HepG2 (cell line): ENCODE results near the gene RBFOX1. TPM values are rescaled to one million over a fixed set of nuclear protein-coding genes. Genes with fewer than 3 reads are reported as not detected.

Experiments used
- ATAC-seq: fragments of 200-7000 bp; cut with Tn5 transposase; 3 replicates; pipeline ENCODE4 v1.9.1; 2020; ENCODE audit warnings: mild to moderate bottlenecking, moderate library complexity
- BruUV-seq: library from RNA; stranded (reverse); fragments of 400-500 nt; replicated peaks from 2 replicates; lab custom pipeline; 2021; lab: Mats Ljungman, UMichigan
- CTCF ChIA-PET: fragments of 300-600 bp; formaldehyde crosslinking; extraction: SDS; loops from one replicate; lab custom pipeline; 2021; ENCODE audit warnings: low total read pairs, inconsistent platforms, low intra/inter-chr PET ratio; lab: Yijun Ruan, JAX
- POLR2A ChIA-PET: fragments of 350-600 bp; sonication (Branson Sonifier 250); formaldehyde crosslinking; loops from one replicate; lab custom pipeline; 2020; ENCODE audit warnings: antibody characterized with exemption, inconsistent platforms; lab: Yijun Ruan, JAX
- DNase-seq: peaks from one replicate; pipeline ENCODE4 v3.0.0-alpha.2; 2015; ENCODE audit warnings: low spot score
- FAIRE-seq: peaks from 3 replicates; lab custom pipeline; 2011; peaks lifted over from hg19 to GRCh38; lab: Jason Lieb, UNC
- H2AFZ ChIP-seq: one replicate; pipeline ENCODE4 v1.6.1; 2011; ENCODE audit warnings: low read length, inconsistent platforms
- H3K27ac ChIP-seq: fragments of 300-600 bp; 3 replicates; pipeline ENCODE4 v1.8.0; 2011; ENCODE audit warnings: mixed run types, mild to moderate bottlenecking, mixed read lengths, low read length, inconsistent platforms; ENCODE audit not compliant: insufficient read depth; ENCODE audit errors: extremely low read length
- H3K27me3 ChIP-seq, 2 experiments: fragments of 200-600 bp in 1 of 2; 2 replicates in 1 of 2; 3 replicates in 1 of 2; pipeline versions ENCODE4 v1.6.0 to v1.8.0; 2011; ENCODE audit warnings: low read length in 2 of 2, mild to moderate bottlenecking in 2 of 2, moderate library complexity in 2 of 2, inconsistent platforms in 1 of 2; ENCODE audit not compliant: insufficient read depth in 2 of 2, control insufficient read depth in 1 of 2
- H3K36me3 ChIP-seq, 2 experiments: fragments of 200-600 bp in 1 of 2; replicated peaks in 1 of 2; 2 replicates in 1 of 2; 3 replicates in 1 of 2; pipeline versions ENCODE4 v1.5.1 to v1.8.0; 2011; ENCODE audit warnings: low read length in 2 of 2, inconsistent platforms in 1 of 2; ENCODE audit not compliant: insufficient read depth in 2 of 2, control insufficient read depth in 1 of 2
- H3K4me1 ChIP-seq: 2 replicates; pipeline ENCODE4 v1.5.1; 2012; ENCODE audit warnings: low read length, inconsistent platforms; ENCODE audit not compliant: insufficient read depth
- H3K4me2 ChIP-seq: 2 replicates; pipeline ENCODE4 v1.6.0; 2011; ENCODE audit warnings: low read depth, low read length, inconsistent platforms
- H3K4me3 ChIP-seq, 3 experiments: fragments of 200-600 bp in 1 of 3; sonication (generic), shearing (Covaris generic) in 1 of 3; replicated peaks in 1 of 3; 2 replicates each; pipeline ENCODE4 v1.5.1; 2011 to 2016; ENCODE audit warnings: low read length in 3 of 3, inconsistent platforms in 2 of 3, low read depth in 2 of 3, mild to moderate bottlenecking in 2 of 3, control low read depth in 1 of 3, mixed read lengths in 1 of 3; ENCODE audit not compliant: insufficient read depth in 1 of 3
- H3K79me2 ChIP-seq: one replicate; pipeline ENCODE4 v1.6.1; 2011; ENCODE audit warnings: low read length, inconsistent platforms; ENCODE audit not compliant: insufficient read depth
- H3K9ac ChIP-seq: 2 replicates; pipeline ENCODE4 v1.6.0; 2011; ENCODE audit warnings: mild to moderate bottlenecking, low read depth, low read length, inconsistent platforms; ENCODE audit not compliant: insufficient read depth
- H3K9me3 ChIP-seq: 2 replicates; pipeline ENCODE4 v1.5.1; 2012; ENCODE audit warnings: mild to moderate bottlenecking, low read length
- H4K20me1 ChIP-seq: 2 replicates; pipeline ENCODE4 v1.6.0; 2011; ENCODE audit warnings: inconsistent platforms, mild to moderate bottlenecking, low read length, moderate library complexity; ENCODE audit not compliant: insufficient read depth
- AKAP8 ChIP-seq: sonication (generic); formaldehyde crosslinking; IDR thresholded peaks from 2 replicates; pipeline ENCODE4 v1.5.1; 2020; ENCODE audit warnings: mild to moderate bottlenecking, missing genetic modification reagents
- ATF1 ChIP-seq: IDR thresholded peaks from 2 replicates; pipeline ENCODE4 v1.6.1; 2016; ENCODE audit warnings: mild to moderate bottlenecking, control low read depth
- CBX2 ChIP-seq, 2 experiments: fragments of 200-600 bp in 1 of 2; sonication (generic); formaldehyde crosslinking in 1 of 2; IDR thresholded peaks; 2 replicates each; pipeline versions ENCODE4 v1.7.0 to v1.8.1; 2018 to 2022; ENCODE audit warnings: low read depth in 2 of 2, low read length in 1 of 2, mild to moderate bottlenecking in 1 of 2, missing genetic modification reagents in 1 of 2
- DPF2 ChIP-seq: sonication (generic); formaldehyde crosslinking; IDR thresholded peaks from 2 replicates; pipeline ENCODE4 v1.4.0; 2020; ENCODE audit warnings: mild to moderate bottlenecking, low read depth, missing genetic modification reagents, borderline replicate concordance
- KDM6A ChIP-seq: IDR thresholded peaks from 2 replicates; pipeline ENCODE4 v1.6.1; 2016; ENCODE audit warnings: low read depth
- KLF15 ChIP-seq: sonication (generic); formaldehyde crosslinking; IDR thresholded peaks from 2 replicates; pipeline ENCODE4 v1.8.1; 2023; ENCODE audit warnings: borderline replicate concordance, mild to moderate bottlenecking, inconsistent platforms, missing genetic modification reagents, mixed read lengths
- MNT ChIP-seq: fragments of 450-650 bp; IDR thresholded peaks from 2 replicates; pipeline ENCODE4 v1.6.1; 2016
- RBM22 ChIP-seq: fragments of 200-400 bp; formaldehyde crosslinking; optimal IDR thresholded peaks from 2 replicates; pipeline ENCODE3; 2017; ENCODE audit warnings: mild to moderate bottlenecking, low read length, moderate library complexity
- RELA ChIP-seq: sonication (generic); formaldehyde crosslinking; IDR thresholded peaks from 2 replicates; pipeline ENCODE4 v1.4.0; 2020; ENCODE audit warnings: missing genetic modification reagents
- SP2 ChIP-seq: sonication (generic); formaldehyde crosslinking; IDR thresholded peaks from 2 replicates; pipeline ENCODE4 v1.5.1; 2020; ENCODE audit warnings: mild to moderate bottlenecking, missing genetic modification reagents
- SRSF1 ChIP-seq: fragments of 200-400 bp; formaldehyde crosslinking; optimal IDR thresholded peaks from 2 replicates; pipeline ENCODE3; 2017; ENCODE audit warnings: mild to moderate bottlenecking, low read depth, low read length, moderate library complexity
- TMF1 ChIP-seq: sonication (generic); formaldehyde crosslinking; IDR thresholded peaks from 2 replicates; pipeline ENCODE4 v1.8.1; 2022; ENCODE audit warnings: low read depth, missing genetic modification reagents
- ZFP82 ChIP-seq: sonication (generic); formaldehyde crosslinking; IDR thresholded peaks from 2 replicates; pipeline ENCODE4 v1.5.1; 2020; ENCODE audit warnings: mild to moderate bottlenecking, missing genetic modification reagents, borderline replicate concordance
- ZNF207 ChIP-seq: fragments of 450-650 bp; IDR thresholded peaks from 2 replicates; pipeline ENCODE4 v1.6.1; 2016; ENCODE audit warnings: antibody characterized with exemption, borderline replicate concordance
- ZNF280D ChIP-seq: sonication (generic); formaldehyde crosslinking; IDR thresholded peaks from 2 replicates; pipeline ENCODE4 v1.5.1; 2020; ENCODE audit warnings: mild to moderate bottlenecking, missing genetic modification reagents
- ZNF326 ChIP-seq: sonication (generic); formaldehyde crosslinking; IDR thresholded peaks from 2 replicates; pipeline ENCODE4 v1.4.0; 2020; ENCODE audit warnings: missing genetic modification reagents, borderline replicate concordance
- ZNF512 ChIP-seq: sonication (generic); formaldehyde crosslinking; IDR thresholded peaks from 2 replicates; pipeline ENCODE4 v1.4.0; 2020; ENCODE audit warnings: mild to moderate bottlenecking, missing genetic modification reagents
- ZSCAN12 ChIP-seq: sonication (generic); formaldehyde crosslinking; IDR thresholded peaks from 2 replicates; pipeline ENCODE4 v1.9.0; 2021; ENCODE audit warnings: mild to moderate bottlenecking, missing genetic modification reagents
- WGBS: methylation state at CpG from one replicate; pipeline ENCODE4 v1.1.6; 2017; ENCODE audit warnings: low lambda C conversion rate; 5-methylcytosine and 5-hydroxymethylcytosine counted together
- in situ Hi-C: cut with HindIII; loops from 2 replicates; pipeline ENCODE4 v1.10.0; 2017; ENCODE audit warnings: low pct_unique_long_range_greater_than_20kb; ENCODE audit not compliant: extremely low pct_ligation_motif_present
- intact Hi-C: fragments of 100-400 bp; cut with micrococcal nuclease; formaldehyde crosslinking; loops from one replicate; pipeline ENCODE4 v1.10.0; 2022; ENCODE audit not compliant: unreplicated experiment
- polyA plus RNA-seq, 8 experiments: library from polyadenylated mRNA; depleted of rRNA in 3 of 8; stranded (reverse) in 7 of 8; unstranded in 1 of 8; fragments of >200 nt; fragmentation: Illumina TruSeq in 4 of 8; extraction: Trizol in 4 of 8; gene quantifications; 2 replicates each; pipeline versions ENCODE4 v1.2.1 to v1.2.3, GENCODE V29; 2011 to 2016; ENCODE audit warnings: low read depth in 4 of 8, missing spikeins in 1 of 8, mixed read lengths in 1 of 8; ENCODE audit not compliant: insufficient read depth in 1 of 8
- total RNA-seq, 5 experiments: library from RNA; depleted of rRNA; stranded (reverse); fragments of >200 nt; fragmentation: Illumina TruSeq; extraction: Trizol; gene quantifications; 2 replicates each; pipeline ENCODE4 v1.2.3, GENCODE V29; 2016; ENCODE audit warnings: low read depth in 1 of 5

The RBFOX1 gene
- total and polyA plus RNA-seq, 2 of the 13 experiments (the other 11 are each of a cell fraction or from before 2014, with no cell fraction given), result not detected

- intact Hi-C loops, result no loop called here
- no peaks in the 10 kb centered on the region for H3K4me1 ChIP-seq
- WGBS, result 2% methylated on average over 9 of the region's 9 CpGs
- FAIRE-seq (no peak), DNase-seq (no peak), ATAC-seq (no peak)
- H3K27me3 ChIP-seq, result peaks cover 0 to 11% of the 10 kb centered on the region in 2 experiments; a peak in 2 of 5 replicates
- TF ChIP-seq MNT (no peak), CBX2 (IDR thresholded peaks at IDR 0.05; ENCODE audit: low read depth, low read length) (no peak), CBX2 (CRISPR knock-in tag; IDR thresholded peaks at IDR 0.05; ENCODE audit: low read depth) (no peak), ZNF207 (no peak), RBM22 (no peak), SP2 (CRISPR knock-in tag) (no peak), AKAP8 (no peak), ZNF280D (CRISPR knock-in tag) (no peak), ZNF326 (CRISPR knock-in tag) (no peak), ZFP82 (CRISPR knock-in tag) (no peak), ZNF512 (CRISPR knock-in tag) (no peak), RELA (CRISPR knock-in tag) (no peak), DPF2 (no peak), SRSF1 (no peak), KLF15 (no peak), ZSCAN12 (CRISPR knock-in tag) (no peak), KDM6A (CRISPR knock-in tag) (no peak), TMF1 (CRISPR knock-in tag) (no peak), ATF1 (CRISPR knock-in tag) (no peak)
- H3K4me3 ChIP-seq, result no peak overlapping the region
- no peaks in the 10 kb centered on the region for H3K36me3 ChIP-seq
- H2AFZ ChIP-seq, result no peak overlapping the region
- no peaks in the 10 kb centered on the region for H4K20me1 ChIP-seq
- ChIA-PET POLR2A (no interaction called here), CTCF (no interaction called here)
- no peaks in the 10 kb centered on the region for H3K79me2 ChIP-seq
- H3K4me2 ChIP-seq, result no peak overlapping the region
- no peak overlapping the region for H3K27ac ChIP-seq
- in situ Hi-C loops, result no loop called here
- no TSS peak for BruUV-seq
- H3K9me3 ChIP-seq, result no peaks in the 10 kb centered on the region
- H3K9ac ChIP-seq, result no peak overlapping the region
These were observed 212.6 kb downstream of the RBFOX1 start for GRCh38 chr16:7545251-7545650.
